Measurements from ENCODE around the gene DACH1.

DNA sequence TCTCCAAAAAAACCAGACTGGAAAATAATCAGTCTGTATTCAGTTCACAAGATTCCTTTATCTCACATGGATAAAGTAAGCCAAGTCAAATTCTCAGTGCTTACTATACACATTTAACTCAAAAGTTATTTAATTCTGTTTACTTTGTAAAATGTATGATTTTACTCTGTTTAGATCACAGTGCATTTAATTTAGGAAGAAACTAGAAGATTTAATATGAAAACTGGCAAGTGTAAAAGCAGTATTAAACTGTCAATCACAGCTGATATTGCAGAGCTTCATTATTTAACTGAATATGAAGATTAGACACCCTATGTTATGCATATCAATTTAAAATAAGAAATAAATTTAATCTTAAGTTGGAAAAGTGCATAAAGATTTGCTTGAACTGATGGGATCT lies 78.0 kb downstream of the DACH1 start:
- TF ChIP-seq PHF21A (CRISPR knock-in tag; IDR thresholded peaks at IDR 0.05) (no peak), POLR2A (IDR thresholded peaks at IDR 0.05; ENCODE audit: insufficient read depth in 1 of 2, low read depth in 2 of 2, low read length in 2 of 2) (no peak), RFX1 (IDR thresholded peaks at IDR 0.05) (no peak), KLF9 (CRISPR knock-in tag; IDR thresholded peaks at IDR 0.05; ENCODE audit: low read depth) (no peak)

All from HepG2 (cell line).